HepG2 (cell line): ENCODE data around the gene VSIR. TPM values are rescaled to one million over a fixed set of nuclear protein-coding genes. Genes with fewer than 3 reads are reported as not detected.

ENCODE experiments used
- ATAC-seq: fragments of 200-7000 bp; cut with Tn5 transposase; 3 replicates; pipeline ENCODE4 v1.9.1; 2020; ENCODE audit warnings: mild to moderate bottlenecking, moderate library complexity
- BruUV-seq: library from RNA; stranded (reverse); fragments of 400-500 nt; replicated peaks from 2 replicates; lab custom pipeline; 2021; lab: Mats Ljungman, UMichigan
- CTCF ChIA-PET: fragments of 300-600 bp; formaldehyde crosslinking; extraction: SDS; loops from one replicate; lab custom pipeline; 2021; ENCODE audit warnings: low total read pairs, inconsistent platforms, low intra/inter-chr PET ratio; lab: Yijun Ruan, JAX
- POLR2A ChIA-PET: fragments of 350-600 bp; sonication (Branson Sonifier 250); formaldehyde crosslinking; loops from one replicate; lab custom pipeline; 2020; ENCODE audit warnings: antibody characterized with exemption, inconsistent platforms; lab: Yijun Ruan, JAX
- DNase-seq: peaks from one replicate; pipeline ENCODE4 v3.0.0-alpha.2; 2015; ENCODE audit warnings: low spot score
- FAIRE-seq: peaks from 3 replicates; lab custom pipeline; 2011; peaks lifted over from hg19 to GRCh38; lab: Jason Lieb, UNC
- H2AFZ ChIP-seq: one replicate; pipeline ENCODE4 v1.6.1; 2011; ENCODE audit warnings: low read length, inconsistent platforms
- H3K27ac ChIP-seq: fragments of 300-600 bp; 3 replicates; pipeline ENCODE4 v1.8.0; 2011; ENCODE audit warnings: mixed run types, mild to moderate bottlenecking, mixed read lengths, low read length, inconsistent platforms; ENCODE audit not compliant: insufficient read depth; ENCODE audit errors: extremely low read length
- H3K27me3 ChIP-seq, 2 experiments: fragments of 200-600 bp in 1 of 2; 2 replicates in 1 of 2; 3 replicates in 1 of 2; pipeline versions ENCODE4 v1.6.0 to v1.8.0; 2011; ENCODE audit warnings: low read length in 2 of 2, mild to moderate bottlenecking in 2 of 2, moderate library complexity in 2 of 2, inconsistent platforms in 1 of 2; ENCODE audit not compliant: insufficient read depth in 2 of 2, control insufficient read depth in 1 of 2
- H3K36me3 ChIP-seq, 2 experiments: fragments of 200-600 bp in 1 of 2; replicated peaks in 1 of 2; 2 replicates in 1 of 2; 3 replicates in 1 of 2; pipeline versions ENCODE4 v1.5.1 to v1.8.0; 2011; ENCODE audit warnings: low read length in 2 of 2, inconsistent platforms in 1 of 2; ENCODE audit not compliant: insufficient read depth in 2 of 2, control insufficient read depth in 1 of 2
- H3K4me1 ChIP-seq: 2 replicates; pipeline ENCODE4 v1.5.1; 2012; ENCODE audit warnings: low read length, inconsistent platforms; ENCODE audit not compliant: insufficient read depth
- H3K4me2 ChIP-seq: 2 replicates; pipeline ENCODE4 v1.6.0; 2011; ENCODE audit warnings: low read depth, low read length, inconsistent platforms
- H3K4me3 ChIP-seq, 3 experiments: fragments of 200-600 bp in 1 of 3; sonication (generic), shearing (Covaris generic) in 1 of 3; replicated peaks in 1 of 3; 2 replicates each; pipeline ENCODE4 v1.5.1; 2011 to 2016; ENCODE audit warnings: low read length in 3 of 3, inconsistent platforms in 2 of 3, low read depth in 2 of 3, mild to moderate bottlenecking in 2 of 3, control low read depth in 1 of 3, mixed read lengths in 1 of 3; ENCODE audit not compliant: insufficient read depth in 1 of 3
- H3K79me2 ChIP-seq: one replicate; pipeline ENCODE4 v1.6.1; 2011; ENCODE audit warnings: low read length, inconsistent platforms; ENCODE audit not compliant: insufficient read depth
- H3K9ac ChIP-seq: 2 replicates; pipeline ENCODE4 v1.6.0; 2011; ENCODE audit warnings: mild to moderate bottlenecking, low read depth, low read length, inconsistent platforms; ENCODE audit not compliant: insufficient read depth
- H3K9me3 ChIP-seq: 2 replicates; pipeline ENCODE4 v1.5.1; 2012; ENCODE audit warnings: mild to moderate bottlenecking, low read length
- H4K20me1 ChIP-seq: 2 replicates; pipeline ENCODE4 v1.6.0; 2011; ENCODE audit warnings: inconsistent platforms, mild to moderate bottlenecking, low read length, moderate library complexity; ENCODE audit not compliant: insufficient read depth
- FOSL2 ChIP-seq: sonication (generic); formaldehyde crosslinking; IDR thresholded peaks from 2 replicates; pipeline ENCODE4 v1.4.0; 2020; ENCODE audit warnings: missing genetic modification reagents
- MBNL3 ChIP-seq: fragments of 250-450 bp; sonication (Bioruptor Pico); conservative IDR thresholded peaks from 2 replicates; pipeline ENCODE4 v1.8.0; 2022; ENCODE audit warnings: mild to moderate bottlenecking, inconsistent platforms
- NFYC ChIP-seq: IDR thresholded peaks from 2 replicates; pipeline ENCODE4 v1.6.1; 2016; ENCODE audit warnings: missing genetic modification reagents, missing compliant biosample characterization
- NKX3-1 ChIP-seq: sonication (generic); formaldehyde crosslinking; IDR thresholded peaks from 2 replicates; pipeline ENCODE4 v1.5.0; 2020; ENCODE audit warnings: missing genetic modification reagents
- SIN3A ChIP-seq: IDR thresholded peaks from 2 replicates; pipeline ENCODE4 v1.6.1; 2011; ENCODE audit warnings: low read depth, mild to moderate bottlenecking, control low read depth, low read length, borderline replicate concordance
- SIN3B ChIP-seq: fragments of 150-350 bp; IDR thresholded peaks from 2 replicates; pipeline ENCODE4 v1.6.1; 2014; ENCODE audit warnings: low read length
- SUZ12 ChIP-seq: fragments of 150-350 bp; IDR thresholded peaks from 2 replicates; pipeline ENCODE4 v1.6.1; 2014; ENCODE audit warnings: low read depth, low read length
- TBP ChIP-seq: sonication (generic); formaldehyde crosslinking; IDR thresholded peaks from 2 replicates; pipeline ENCODE4 v1.5.0; 2020; ENCODE audit warnings: missing genetic modification reagents
- ZNF431 ChIP-seq: sonication (generic); formaldehyde crosslinking; IDR thresholded peaks from 2 replicates; pipeline ENCODE4 v1.9.0; 2022; ENCODE audit warnings: missing genetic modification reagents, low read depth, mild to moderate bottlenecking, borderline replicate concordance
- ZNF629 ChIP-seq: sonication (generic); formaldehyde crosslinking; conservative IDR thresholded peaks from 2 replicates; pipeline ENCODE4 v1.5.0; 2020; ENCODE audit warnings: missing genetic modification reagents
- WGBS: methylation state at CpG from one replicate; pipeline ENCODE4 v1.1.6; 2017; ENCODE audit warnings: low lambda C conversion rate; 5-methylcytosine and 5-hydroxymethylcytosine counted together
- in situ Hi-C: cut with HindIII; loops from 2 replicates; pipeline ENCODE4 v1.10.0; 2017; ENCODE audit warnings: low pct_unique_long_range_greater_than_20kb; ENCODE audit not compliant: extremely low pct_ligation_motif_present
- intact Hi-C: fragments of 100-400 bp; cut with micrococcal nuclease; formaldehyde crosslinking; loops from one replicate; pipeline ENCODE4 v1.10.0; 2022; ENCODE audit not compliant: unreplicated experiment
- polyA plus RNA-seq, 8 experiments: library from polyadenylated mRNA; depleted of rRNA in 3 of 8; stranded (reverse) in 7 of 8; unstranded in 1 of 8; fragments of >200 nt; fragmentation: Illumina TruSeq in 4 of 8; extraction: Trizol in 4 of 8; gene quantifications; 2 replicates each; pipeline versions ENCODE4 v1.2.1 to v1.2.3, GENCODE V29; 2011 to 2016; ENCODE audit warnings: low read depth in 4 of 8, missing spikeins in 1 of 8, mixed read lengths in 1 of 8; ENCODE audit not compliant: insufficient read depth in 1 of 8
- total RNA-seq, 5 experiments: library from RNA; depleted of rRNA; stranded (reverse); fragments of >200 nt; fragmentation: Illumina TruSeq; extraction: Trizol; gene quantifications; 2 replicates each; pipeline ENCODE4 v1.2.3, GENCODE V29; 2016; ENCODE audit warnings: low read depth in 1 of 5
- TF ChIP-seq, protein P1 (sequence below): sonication (generic); formaldehyde crosslinking; conservative IDR thresholded peaks from 2 replicates; pipeline ENCODE4 v1.8.0; 2022; ENCODE audit warnings: mild to moderate bottlenecking, moderate library complexity, missing genetic modification reagents
- TF ChIP-seq, protein P2 (sequence below): sonication (generic); formaldehyde crosslinking; IDR thresholded peaks from 2 replicates; pipeline ENCODE4 v1.4.0; 2020; ENCODE audit warnings: mild to moderate bottlenecking, missing genetic modification reagents
- TF ChIP-seq, protein P3 (sequence below): sonication (generic); formaldehyde crosslinking; conservative IDR thresholded peaks from 2 replicates; pipeline ENCODE4 v1.4.0; 2020; ENCODE audit warnings: missing genetic modification reagents

Gene VSIR
- total and polyA plus RNA-seq, 2 of the 13 experiments (the other 11 are each of a cell fraction or from before 2014, with no cell fraction given): 0.44 to 3.2 TPM

DNA sequence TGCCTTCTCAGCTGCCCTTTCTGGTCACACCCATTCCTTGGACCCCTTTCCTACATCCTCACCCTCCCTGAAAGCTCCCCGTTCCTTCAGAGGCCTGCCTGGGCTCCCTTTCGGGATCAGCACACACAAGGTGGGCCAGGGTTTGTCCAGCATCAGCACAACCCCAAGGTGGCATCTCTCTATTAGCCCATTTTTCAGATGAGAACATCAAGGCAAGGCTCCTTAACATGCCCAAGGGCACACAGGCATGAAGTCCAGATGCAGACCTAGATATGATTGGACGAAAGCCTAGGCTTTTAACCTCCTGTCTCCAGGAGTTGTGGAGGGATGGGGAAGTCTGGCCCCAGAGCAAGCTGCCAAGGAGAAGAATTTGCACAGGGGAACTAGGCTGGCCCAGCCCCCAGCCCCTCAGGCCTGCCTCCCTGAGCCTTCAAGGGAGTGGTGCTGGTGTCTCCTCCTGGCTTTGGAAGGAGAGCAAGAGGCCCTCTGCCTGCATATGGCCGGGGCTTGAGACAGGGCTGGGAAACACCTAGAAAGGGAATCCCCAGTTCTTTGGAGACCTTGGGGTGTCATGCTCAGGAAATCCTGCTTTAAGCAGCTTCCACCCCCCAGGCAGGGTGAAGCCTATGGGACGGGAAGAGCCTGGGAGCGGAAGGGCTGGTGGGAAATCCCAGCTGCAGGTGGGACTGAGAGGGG is 9.0 kb upstream of the VSIR start:
- 16% methylated on average over 6 of the region's 6 CpGs for WGBS
- Histone ChIP-seq H3K27me3 (peaks cover 2 to 69% of the 10 kb centered on the region in 2 experiments; a peak in 3 of 5 replicates), H3K79me2 (no peaks in the 10 kb centered on the region), H2AFZ (no peak overlapping the region), H3K9me3 (no peaks in the 10 kb centered on the region), H3K4me1 (no peaks in the 10 kb centered on the region), H3K36me3 (no peaks in the 10 kb centered on the region), H4K20me1 (no peaks in the 10 kb centered on the region), H3K4me2 (no peak overlapping the region), H3K27ac (no peak overlapping the region), H3K4me3 (no peak overlapping the region), H3K9ac (no peak overlapping the region)
- FAIRE-seq (no peak), DNase-seq (no peak), ATAC-seq (no peak)
- intact Hi-C loops (no loop called here), in situ Hi-C loops (no loop called here)
- TF ChIP-seq, protein P1, sequence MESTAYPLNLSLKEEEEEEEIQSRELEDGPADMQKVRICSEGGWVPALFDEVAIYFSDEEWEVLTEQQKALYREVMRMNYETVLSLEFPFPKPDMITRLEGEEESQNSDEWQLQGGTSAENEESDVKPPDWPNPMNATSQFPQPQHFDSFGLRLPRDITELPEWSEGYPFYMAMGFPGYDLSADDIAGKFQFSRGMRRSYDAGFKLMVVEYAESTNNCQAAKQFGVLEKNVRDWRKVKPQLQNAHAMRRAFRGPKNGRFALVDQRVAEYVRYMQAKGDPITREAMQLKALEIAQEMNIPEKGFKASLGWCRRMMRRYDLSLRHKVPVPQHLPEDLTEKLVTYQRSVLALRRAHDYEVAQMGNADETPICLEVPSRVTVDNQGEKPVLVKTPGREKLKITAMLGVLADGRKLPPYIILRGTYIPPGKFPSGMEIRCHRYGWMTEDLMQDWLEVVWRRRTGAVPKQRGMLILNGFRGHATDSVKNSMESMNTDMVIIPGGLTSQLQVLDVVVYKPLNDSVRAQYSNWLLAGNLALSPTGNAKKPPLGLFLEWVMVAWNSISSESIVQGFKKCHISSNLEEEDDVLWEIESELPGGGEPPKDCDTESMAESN: no peak
- TF ChIP-seq ZNF629 (CRISPR knock-in tag): peak; percentile 67
- BruUV-seq: no TSS peak
- ChIA-PET CTCF (no interaction called here), POLR2A (no interaction called here)

DNA sequence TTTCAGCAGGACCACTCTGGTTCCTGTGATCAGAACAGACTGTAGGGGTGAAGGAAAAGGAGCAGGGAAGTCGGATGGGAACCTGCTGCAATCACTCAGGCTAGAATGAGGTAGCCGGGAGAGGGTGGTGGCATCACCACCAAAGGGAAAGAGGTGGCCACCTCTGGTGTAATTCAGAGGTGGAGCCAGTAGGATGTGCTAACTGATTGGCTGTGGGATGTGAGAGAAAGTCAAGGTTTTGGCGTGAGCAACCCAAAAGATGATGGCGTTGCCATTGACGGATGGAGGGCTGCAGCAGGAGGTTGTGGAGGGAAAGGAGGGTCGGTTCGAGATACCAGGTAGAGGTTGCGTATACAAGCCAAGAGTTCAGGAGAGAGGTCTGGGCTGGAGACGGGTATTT is 7.4 kb upstream of the VSIR start:
- Histone ChIP-seq H3K9ac (no peak overlapping the region), H2AFZ (no peak overlapping the region), H4K20me1 (no peaks in the 10 kb centered on the region), H3K27ac (no peak overlapping the region), H3K27me3 (peaks cover 2 to 73% of the 10 kb centered on the region in 2 experiments; a peak in 3 of 5 replicates), H3K79me2 (no peaks in the 10 kb centered on the region), H3K4me2 (no peak overlapping the region), H3K4me1 (no peaks in the 10 kb centered on the region), H3K36me3 (no peaks in the 10 kb centered on the region), H3K9me3 (no peaks in the 10 kb centered on the region), H3K4me3 (no peak overlapping the region)
- POLR2A ChIA-PET: no interaction called here
- DNase-seq: no peak
- in situ Hi-C loops: no loop called here
- no peak for ATAC-seq
- CTCF ChIA-PET: no interaction called here
- intact Hi-C loops: no loop called here
- no peak for FAIRE-seq
- BruUV-seq: no TSS peak
- whole genome bisulfite sequencing: 20% methylated on average over 9 of the region's 9 CpGs
- TF ChIP-seq, protein P2, sequence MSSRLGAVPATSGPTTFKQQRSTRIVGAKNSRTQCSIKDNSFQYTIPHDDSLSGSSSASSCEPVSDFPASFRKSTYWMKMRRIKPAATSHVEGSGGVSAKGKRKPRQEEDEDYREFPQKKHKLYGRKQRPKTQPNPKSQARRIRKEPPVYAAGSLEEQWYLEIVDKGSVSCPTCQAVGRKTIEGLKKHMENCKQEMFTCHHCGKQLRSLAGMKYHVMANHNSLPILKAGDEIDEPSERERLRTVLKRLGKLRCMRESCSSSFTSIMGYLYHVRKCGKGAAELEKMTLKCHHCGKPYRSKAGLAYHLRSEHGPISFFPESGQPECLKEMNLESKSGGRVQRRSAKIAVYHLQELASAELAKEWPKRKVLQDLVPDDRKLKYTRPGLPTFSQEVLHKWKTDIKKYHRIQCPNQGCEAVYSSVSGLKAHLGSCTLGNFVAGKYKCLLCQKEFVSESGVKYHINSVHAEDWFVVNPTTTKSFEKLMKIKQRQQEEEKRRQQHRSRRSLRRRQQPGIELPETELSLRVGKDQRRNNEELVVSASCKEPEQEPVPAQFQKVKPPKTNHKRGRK (CRISPR knock-in tag): no peak
- TF ChIP-seq TBP (CRISPR knock-in tag) (no peak), MBNL3 (no peak), SIN3B (no peak), NFYC (no peak), ZNF431 (CRISPR knock-in tag) (no peak), NKX3-1 (CRISPR knock-in tag) (no peak), SIN3A (no peak), SUZ12 (no peak), FOSL2 (CRISPR knock-in tag) (no peak)
- TF ChIP-seq, protein P3, sequence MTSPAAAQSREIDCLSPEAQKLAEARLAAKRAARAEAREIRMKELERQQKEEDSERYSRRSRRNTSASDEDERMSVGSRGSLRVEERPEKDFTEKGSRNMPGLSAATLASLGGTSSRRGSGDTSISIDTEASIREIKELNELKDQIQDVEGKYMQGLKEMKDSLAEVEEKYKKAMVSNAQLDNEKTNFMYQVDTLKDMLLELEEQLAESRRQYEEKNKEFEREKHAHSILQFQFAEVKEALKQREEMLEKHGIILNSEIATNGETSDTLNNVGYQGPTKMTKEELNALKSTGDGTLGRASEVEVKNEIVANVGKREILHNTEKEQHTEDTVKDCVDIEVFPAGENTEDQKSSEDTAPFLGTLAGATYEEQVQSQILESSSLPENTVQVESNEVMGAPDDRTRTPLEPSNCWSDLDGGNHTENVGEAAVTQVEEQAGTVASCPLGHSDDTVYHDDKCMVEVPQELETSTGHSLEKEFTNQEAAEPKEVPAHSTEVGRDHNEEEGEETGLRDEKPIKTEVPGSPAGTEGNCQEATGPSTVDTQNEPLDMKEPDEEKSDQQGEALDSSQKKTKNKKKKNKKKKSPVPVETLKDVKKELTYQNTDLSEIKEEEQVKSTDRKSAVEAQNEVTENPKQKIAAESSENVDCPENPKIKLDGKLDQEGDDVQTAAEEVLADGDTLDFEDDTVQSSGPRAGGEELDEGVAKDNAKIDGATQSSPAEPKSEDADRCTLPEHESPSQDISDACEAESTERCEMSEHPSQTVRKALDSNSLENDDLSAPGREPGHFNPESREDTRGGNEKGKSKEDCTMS (CRISPR knock-in tag): no peak
